GM23338 (cell line): Measurements from ENCODE around the gene ANP32A. TPM values are rescaled to one million over a fixed set of nuclear protein-coding genes. Genes with fewer than 3 reads are reported as not detected.

Source experiments
- ATAC-seq: fragments of 200-7000 bp; cut with Tn5 transposase; 3 replicates; pipeline ENCODE4 v1.9.1; 2020
- DNase-seq: peaks from one replicate; pipeline ENCODE4 v3.0.0-alpha.2; 2015; ENCODE audit warnings: low spot score
- H2AFZ ChIP-seq: fragments of 200-600 bp; sonication (generic); 2 replicates; pipeline ENCODE4 v1.8.0; 2016; ENCODE audit warnings: antibody characterized with exemption, mild to moderate bottlenecking, moderate library complexity
- H3F3A ChIP-seq: fragments of 200-600 bp; sonication (generic); replicated peaks from 2 replicates; pipeline ENCODE4 v1.8.0; 2017; ENCODE audit warnings: antibody characterized with exemption, mixed run types, low read depth
- H3K27ac ChIP-seq: fragments of 200-600 bp; sonication (generic); 2 replicates; pipeline ENCODE4 v1.6.1; 2016; ENCODE audit warnings: low read depth
- H3K27me3 ChIP-seq: fragments of 200-600 bp; sonication (generic); 2 replicates; pipeline ENCODE4 v1.8.0; 2016; ENCODE audit warnings: mild to moderate bottlenecking, mixed run types, moderate library complexity; ENCODE audit not compliant: insufficient read depth
- H3K36me3 ChIP-seq: fragments of 200-600 bp; sonication (generic); 2 replicates; pipeline ENCODE4 v1.8.0; 2016; ENCODE audit warnings: mild to moderate bottlenecking; ENCODE audit not compliant: insufficient read depth
- H3K4me1 ChIP-seq: fragments of 200-600 bp; sonication (generic); 2 replicates; pipeline ENCODE4 v1.8.0; 2016; ENCODE audit warnings: mild to moderate bottlenecking, moderate library complexity; ENCODE audit not compliant: insufficient read depth
- H3K4me2 ChIP-seq: fragments of 200-600 bp; sonication (generic); 2 replicates; pipeline ENCODE4 v1.7.1; 2017; ENCODE audit warnings: mixed run types
- H3K4me3 ChIP-seq: fragments of 200-600 bp; sonication (generic); 2 replicates; pipeline ENCODE4 v1.6.1; 2016; ENCODE audit warnings: mixed run types
- H3K79me2 ChIP-seq: fragments of 200-600 bp; sonication (generic); replicated peaks from 2 replicates; pipeline ENCODE4 v1.8.0; 2017; ENCODE audit warnings: mild to moderate bottlenecking; ENCODE audit not compliant: insufficient read depth
- H3K9me2 ChIP-seq: fragments of 200-600 bp; sonication (generic); 2 replicates; pipeline ENCODE4 v1.8.0; 2017; ENCODE audit not compliant: insufficient read depth
- H4K20me1 ChIP-seq: fragments of 200-600 bp; sonication (generic); replicated peaks from 2 replicates; pipeline ENCODE4 v1.8.0; 2017; ENCODE audit warnings: mild to moderate bottlenecking; ENCODE audit not compliant: insufficient read depth
- H3K27ac Mint-ChIP-seq: 2 replicates; pipeline ENCODE4 v1.8.0; 2020; ENCODE audit warnings: inconsistent platforms, mild to moderate bottlenecking, moderate library complexity, mixed read lengths
- H3K27me3 Mint-ChIP-seq: 3 replicates; pipeline ENCODE4 v1.8.0; 2022; ENCODE audit warnings: low read depth, mild to moderate bottlenecking, moderate library complexity, mixed read lengths, inconsistent platforms; ENCODE audit not compliant: insufficient read depth, poor library complexity
- H3K36me3 Mint-ChIP-seq: 3 replicates; pipeline ENCODE4 v1.8.0; 2021; ENCODE audit warnings: low read depth, mild to moderate bottlenecking, inconsistent platforms, moderate library complexity, mixed read lengths
- H3K4me1 Mint-ChIP-seq: 3 replicates; pipeline ENCODE4 v1.8.0; 2020; ENCODE audit warnings: mild to moderate bottlenecking, inconsistent platforms, mixed read lengths
- H3K4me3 Mint-ChIP-seq: 3 replicates; pipeline ENCODE4 v1.8.0; 2021; ENCODE audit warnings: moderate library complexity, mild to moderate bottlenecking, inconsistent platforms, mixed read lengths
- H3K9me3 Mint-ChIP-seq: 3 replicates; pipeline ENCODE4 v1.8.0; 2020; ENCODE audit warnings: moderate library complexity, mild to moderate bottlenecking, inconsistent platforms, mixed read lengths
- CREB1 ChIP-seq: fragments of 250-450 bp; sonication (Bioruptor Pico); IDR thresholded peaks from 2 replicates; pipeline ENCODE4 v1.5.0; 2020; ENCODE audit warnings: low read depth, mild to moderate bottlenecking, moderate library complexity
- NANOG ChIP-seq: IDR thresholded peaks from 2 replicates; pipeline ENCODE4 v1.6.1; 2016; ENCODE audit warnings: antibody characterized with exemption, borderline replicate concordance
- POLR2AphosphoS5 ChIP-seq: IDR thresholded peaks from 2 replicates; pipeline ENCODE4 v1.6.1; 2016; ENCODE audit warnings: antibody characterized with exemption, low read depth
- REST ChIP-seq: IDR thresholded peaks from one replicate; pipeline ENCODE4 v1.6.1; 2018; ENCODE audit warnings: antibody characterized with exemption; ENCODE audit not compliant: unreplicated experiment
- ZNF114 ChIP-seq: fragments of 250-450 bp; sonication (Bioruptor Pico); IDR thresholded peaks from 2 replicates; pipeline ENCODE4 v1.5.0; 2020; ENCODE audit warnings: mild to moderate bottlenecking, moderate library complexity
- ZNF462 ChIP-seq: fragments of 250-450 bp; sonication (Bioruptor Pico); IDR thresholded peaks from 2 replicates; pipeline ENCODE4 v1.5.0; 2020; ENCODE audit warnings: mild to moderate bottlenecking, moderate library complexity
- polyA plus RNA-seq: library from polyadenylated mRNA; unstranded; fragments of >200 nt; fragmentation: Nextera tagmentation; extraction: Ambion mirVana; gene quantifications from 2 replicates; pipeline ENCODE4 v1.2.1, GENCODE V29; 2016
- total RNA-seq: library from RNA; depleted of rRNA; stranded (reverse); fragments of >200 nt; shearing (Covaris generic); gene quantifications from 2 replicates; pipeline ENCODE4 v1.2.3, GENCODE V29; 2014
- TF ChIP-seq, protein P1 (sequence below), 2 experiments: fragments of 200-600 bp in 1 of 2; sonication (generic) in 1 of 2; conservative IDR thresholded peaks; 2 replicates each; pipeline versions ENCODE4 v1.5.1 to v1.6.1; 2016 to 2017; ENCODE audit warnings: antibody characterized with exemption in 2 of 2, low read depth in 2 of 2, mild to moderate bottlenecking in 2 of 2, moderate library complexity in 1 of 2

ANP32A gene
- total and polyA plus RNA-seq, 2 experiments from 2014 or later, result 204 to 304 TPM

GRCh38 chr15:68808091-68808490, 12.6 kb downstream of the ANP32A start (continued):
- TF ChIP-seq, protein P1, sequence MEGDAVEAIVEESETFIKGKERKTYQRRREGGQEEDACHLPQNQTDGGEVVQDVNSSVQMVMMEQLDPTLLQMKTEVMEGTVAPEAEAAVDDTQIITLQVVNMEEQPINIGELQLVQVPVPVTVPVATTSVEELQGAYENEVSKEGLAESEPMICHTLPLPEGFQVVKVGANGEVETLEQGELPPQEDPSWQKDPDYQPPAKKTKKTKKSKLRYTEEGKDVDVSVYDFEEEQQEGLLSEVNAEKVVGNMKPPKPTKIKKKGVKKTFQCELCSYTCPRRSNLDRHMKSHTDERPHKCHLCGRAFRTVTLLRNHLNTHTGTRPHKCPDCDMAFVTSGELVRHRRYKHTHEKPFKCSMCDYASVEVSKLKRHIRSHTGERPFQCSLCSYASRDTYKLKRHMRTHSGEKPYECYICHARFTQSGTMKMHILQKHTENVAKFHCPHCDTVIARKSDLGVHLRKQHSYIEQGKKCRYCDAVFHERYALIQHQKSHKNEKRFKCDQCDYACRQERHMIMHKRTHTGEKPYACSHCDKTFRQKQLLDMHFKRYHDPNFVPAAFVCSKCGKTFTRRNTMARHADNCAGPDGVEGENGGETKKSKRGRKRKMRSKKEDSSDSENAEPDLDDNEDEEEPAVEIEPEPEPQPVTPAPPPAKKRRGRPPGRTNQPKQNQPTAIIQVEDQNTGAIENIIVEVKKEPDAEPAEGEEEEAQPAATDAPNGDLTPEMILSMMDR (conservative IDR thresholded peaks at IDR 0.05; ENCODE audit: low read depth in 2 of 2), result no peak
- no peak for TF ChIP-seq NANOG
- TF ChIP-seq CREB1 (CRISPR knock-in tag), result no peak

GRCh38 chr15:68807249-68807648, 13.4 kb downstream of the ANP32A start:
- Histone ChIP-seq H3K79me2 (peaks cover 100% of the 10 kb centered on the region), H4K20me1 (peaks cover 88% of the 10 kb centered on the region), H3K27me3 (no peaks in the 10 kb centered on the region), H3K36me3 (no peaks in the 10 kb centered on the region), H3F3A (no peaks in the 10 kb centered on the region), H3K27ac (no peak overlapping the region), H3K9me2 (no peaks in the 10 kb centered on the region), H3K4me3 (no peak overlapping the region), H3K4me2 (peak overlapping the region; percentile 48), H2AFZ (no peak overlapping the region), H3K4me1 (peaks cover 38% of the 10 kb centered on the region)
- H3K27me3 Mint-ChIP-seq, result peaks cover 8% of the 10 kb centered on the region
- DNase-seq (no peak), ATAC-seq (peak; percentile 63)
- H3K4me1 Mint-ChIP-seq, result peaks cover 56% of the 10 kb centered on the region
- TF ChIP-seq REST (no peak), ZNF114 (CRISPR knock-in tag) (no peak), POLR2AphosphoS5 (no peak)
- H3K36me3 Mint-ChIP-seq, result peaks cover 23% of the 10 kb centered on the region
- no peaks in the 10 kb centered on the region for H3K9me3 Mint-ChIP-seq
- no peak overlapping the region for H3K27ac Mint-ChIP-seq
- H3K4me3 Mint-ChIP-seq, result no peak overlapping the region; the same call in 2 of the 3 replicates

DNA sequence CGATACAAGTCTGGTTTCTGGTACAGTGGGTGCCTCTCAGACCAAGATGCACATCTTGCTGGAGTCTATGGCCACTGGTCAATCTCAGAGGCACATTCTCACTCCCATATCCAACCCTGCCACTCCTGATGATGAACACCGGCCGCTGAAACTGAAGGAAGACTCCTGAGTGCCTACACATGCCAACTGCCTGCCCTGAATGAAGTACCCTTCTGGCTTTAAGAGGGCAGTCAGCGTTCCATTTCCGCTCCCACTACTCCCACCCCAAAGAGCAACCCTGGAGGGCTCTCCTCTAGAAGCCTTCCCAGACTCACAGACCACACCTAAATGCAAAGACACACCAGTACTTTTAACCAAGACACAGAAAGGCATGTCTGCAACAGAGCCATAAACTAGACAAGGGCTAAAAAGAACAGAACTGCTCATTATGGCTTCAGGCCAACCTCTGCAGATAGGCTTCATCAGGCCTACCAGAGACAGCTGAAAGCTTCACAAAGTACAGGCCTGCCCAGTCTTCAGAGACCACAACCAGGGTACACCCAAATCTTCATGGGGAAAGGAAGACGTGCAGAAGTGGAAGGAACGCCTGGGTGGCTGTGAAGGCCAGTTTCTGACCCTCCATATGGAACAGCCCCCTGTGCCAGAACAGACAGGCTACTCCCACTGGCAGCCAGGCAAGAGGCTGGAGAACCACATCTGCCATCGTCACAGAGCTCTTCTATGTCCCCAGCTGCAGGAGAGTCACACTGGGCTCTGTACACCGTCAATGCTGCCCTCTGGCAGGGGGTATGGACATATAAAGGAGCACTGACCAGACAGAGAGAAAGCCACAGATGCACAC, 14.3 kb downstream of the ANP32A start:
- ATAC-seq (no peak), DNase-seq (no peak)
- TF ChIP-seq ZNF462, result no peak

More for the DNA sequence above, 14.3 kb downstream of the ANP32A start:
- Mint-ChIP-seq H3K36me3 (peaks cover 21% of the 10 kb centered on the region), H3K9me3 (no peaks in the 10 kb centered on the region), H3K27me3 (peaks cover 8% of the 10 kb centered on the region), H3K4me3 (no peak overlapping the region), H3K4me1 (peaks cover 54% of the 10 kb centered on the region), H3K27ac (no peak overlapping the region; the same call in 1 of the 2 replicates)
- Histone ChIP-seq H3K27ac (no peak overlapping the region), H4K20me1 (peaks cover 88% of the 10 kb centered on the region), H3K4me1 (peaks cover 33% of the 10 kb centered on the region), H2AFZ (no peak overlapping the region), H3K27me3 (no peaks in the 10 kb centered on the region), H3K4me3 (no peak overlapping the region), H3K79me2 (peaks cover 100% of the 10 kb centered on the region), H3K9me2 (no peaks in the 10 kb centered on the region), H3K36me3 (no peaks in the 10 kb centered on the region), H3K4me2 (no peak overlapping the region), H3F3A (no peaks in the 10 kb centered on the region)
